GM21381 (cell line): ENCODE data around the gene UACA.

Experiments used
- ATAC-seq: cut with Tn5 transposase; IDR thresholded peaks from one replicate; pipeline ENCODE4 v1.9.1; 2021; ENCODE audit warnings: mild to moderate bottlenecking, moderate library complexity; ENCODE audit not compliant: unreplicated experiment

Gene UACA

DNA sequence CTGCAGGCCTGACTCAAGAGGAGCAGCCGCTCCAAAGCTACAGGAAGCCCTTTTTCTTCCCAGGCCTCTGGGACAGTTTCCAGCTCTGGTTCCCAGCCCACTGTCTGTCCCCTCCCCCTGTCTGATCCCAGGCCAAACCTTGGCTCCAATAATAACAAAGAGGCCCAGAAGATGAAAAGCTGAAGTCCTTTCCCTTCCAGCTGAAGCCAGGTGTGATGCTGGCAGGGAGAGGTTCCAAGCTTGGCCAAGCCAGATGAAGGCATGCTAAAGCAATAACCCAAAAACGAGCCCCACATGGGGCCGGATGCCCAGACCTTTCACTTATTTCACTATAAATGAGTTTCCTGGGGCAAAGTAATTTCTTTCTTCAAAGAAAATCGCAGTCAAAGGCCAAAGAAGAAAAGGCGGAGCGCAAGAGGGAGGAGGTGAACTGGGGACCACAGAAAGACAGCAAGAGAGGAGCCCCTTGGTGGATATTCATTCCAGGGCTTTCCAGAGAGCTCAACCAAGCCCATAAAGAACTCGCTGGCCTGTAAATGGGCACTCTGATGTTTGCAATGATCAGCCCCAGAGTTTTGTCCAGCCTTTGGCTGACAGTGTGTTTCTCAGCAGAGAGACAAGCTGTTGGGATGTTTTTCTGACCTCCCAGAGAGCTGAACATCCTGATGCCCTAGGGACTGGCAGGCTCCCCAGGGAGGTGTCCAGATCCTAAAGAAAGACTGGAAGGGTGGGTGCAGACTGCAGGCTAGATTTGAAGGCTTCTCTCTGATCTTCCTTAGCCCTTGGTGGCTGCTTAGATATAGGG, 157.6 kb downstream of the UACA start:
- ATAC-seq = no peak

DNA sequence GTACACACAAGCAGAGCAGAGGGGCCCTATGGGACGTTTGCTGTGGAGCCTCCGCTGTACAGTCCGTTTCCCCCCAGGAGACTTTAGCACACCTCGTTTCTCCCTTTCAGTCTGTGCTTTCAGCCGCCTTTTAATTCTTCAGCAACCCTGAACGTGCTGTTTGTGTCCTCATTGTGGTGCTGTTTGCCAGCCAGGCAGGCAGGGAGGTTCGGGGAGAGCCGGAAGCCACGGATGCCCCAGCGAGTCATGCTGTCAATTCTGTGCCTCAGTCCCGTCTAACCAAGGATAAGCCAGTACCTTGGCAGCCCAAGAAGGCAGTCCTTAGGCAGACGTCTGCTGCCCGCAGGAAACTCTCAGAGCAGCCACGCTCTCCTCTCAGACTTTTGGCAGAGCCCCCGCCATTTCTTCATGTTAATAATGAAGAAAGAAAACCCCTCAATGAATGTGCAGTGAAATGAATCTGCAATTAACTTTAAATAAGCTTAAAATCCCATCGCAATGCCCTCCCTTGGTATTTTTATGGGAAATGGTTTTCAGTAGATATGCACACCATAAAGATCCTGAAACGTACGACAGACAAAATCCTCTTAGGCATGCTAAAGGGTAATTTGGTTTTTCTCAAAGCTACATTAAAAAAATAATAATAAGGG, 158.6 kb downstream of the UACA start:
- no peak for ATAC-seq
